ES-I3 (cell line): ENCODE data around the gene RBM11.
A peak's percentile ranks its signal among the peaks of the same experiment; 100 is the strongest.

ENCODE experiments used
- H3K36me3 ChIP-seq: 2 replicates; pipeline ENCODE4 v1.6.1; 2013; ENCODE audit warnings: mild to moderate bottlenecking, low read length, control low read depth, moderate library complexity; ENCODE audit not compliant: insufficient read depth
- H3K4me1 ChIP-seq: 2 replicates; pipeline ENCODE4 v1.6.1; 2013; ENCODE audit warnings: mild to moderate bottlenecking, control low read depth, low read length; ENCODE audit not compliant: insufficient read depth
- H3K9ac ChIP-seq: 2 replicates; pipeline ENCODE4 v1.6.1; 2013; ENCODE audit warnings: low read depth, mild to moderate bottlenecking, low read length, moderate library complexity
- H3K9me3 ChIP-seq: 2 replicates; pipeline ENCODE4 v1.6.1; 2013; ENCODE audit warnings: mild to moderate bottlenecking, low read length, moderate library complexity; ENCODE audit not compliant: control insufficient read depth, insufficient read depth

RBM11 gene

GRCh38 chr21:14245711-14246110 is 29.8 kb downstream of the RBM11 start:
- no peaks in the 10 kb centered on the region for H3K9me3 ChIP-seq
- 0 out of 2 replicates have a peak, but pooled peaks cover 4% of the 10 kb centered on the region for H3K4me1 ChIP-seq
- no peak overlapping the region for H3K9ac ChIP-seq
- no peaks in the 10 kb centered on the region for H3K36me3 ChIP-seq

DNA sequence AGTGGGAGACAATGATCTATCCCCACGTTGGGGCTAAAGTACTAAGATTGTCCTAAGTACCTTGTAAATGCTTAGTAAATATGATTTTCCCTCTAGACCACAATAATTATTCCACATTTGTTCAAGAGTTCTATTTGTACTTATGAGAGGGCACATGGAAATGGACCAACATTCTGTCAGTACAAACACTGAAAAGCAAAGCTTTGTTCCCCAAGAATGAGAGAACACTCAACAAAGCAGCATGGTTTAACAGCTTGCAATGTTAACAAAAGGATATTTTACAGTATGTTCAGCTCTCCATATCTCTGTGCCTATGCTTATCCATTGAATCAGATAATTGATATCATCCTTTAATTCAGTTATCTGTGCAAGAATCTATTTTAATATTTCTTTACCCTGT is 35.4 kb downstream of the RBM11 start:
- Histone ChIP-seq H3K36me3 (no peaks in the 10 kb centered on the region), H3K9me3 (no peaks in the 10 kb centered on the region), H3K4me1 (no peaks in the 10 kb centered on the region), H3K9ac (no peak overlapping the region)

GRCh38 chr21:14259747-14260146 is 43.8 kb downstream of the RBM11 start:
- Histone ChIP-seq H3K9me3 (no peaks in the 10 kb centered on the region), H3K36me3 (no peaks in the 10 kb centered on the region), H3K9ac (no peak overlapping the region), H3K4me1 (no peaks in the 10 kb centered on the region)

DNA sequence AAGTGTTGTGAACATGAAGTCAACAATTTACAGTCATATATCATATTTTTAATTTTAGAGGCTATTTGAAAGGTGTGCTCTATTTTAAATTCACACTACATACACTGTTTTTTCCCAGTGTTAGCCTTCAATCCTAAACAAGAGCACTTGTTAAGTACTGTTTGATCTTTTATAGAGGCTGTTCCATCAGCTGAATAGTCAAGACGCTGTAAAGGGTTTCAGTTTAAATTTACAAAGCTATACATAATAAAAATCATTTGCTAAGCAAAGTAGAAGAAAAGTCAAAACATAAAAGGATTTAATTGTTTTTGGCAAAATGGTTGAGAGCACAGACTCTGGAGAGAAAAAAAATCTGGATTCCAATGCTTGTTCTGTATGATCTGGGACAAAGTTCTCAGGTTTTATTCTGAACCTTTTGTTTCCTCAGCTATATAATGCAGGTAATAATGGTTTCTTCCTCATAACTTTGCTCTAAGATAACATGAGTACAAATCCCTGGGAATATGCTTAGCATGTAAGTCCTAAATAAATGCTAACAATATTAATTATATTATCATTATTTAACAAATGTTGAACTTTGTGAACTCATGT is 44.3 kb downstream of the RBM11 start:
- Histone ChIP-seq H3K36me3 (no peaks in the 10 kb centered on the region), H3K4me1 (no peaks in the 10 kb centered on the region), H3K9ac (no peak overlapping the region), H3K9me3 (no peaks in the 10 kb centered on the region)

- no peaks in the 10 kb centered on the region for H3K9me3 ChIP-seq
- no peaks in the 10 kb centered on the region for H3K4me1 ChIP-seq
- no peak overlapping the region for H3K9ac ChIP-seq
- no peaks in the 10 kb centered on the region for H3K36me3 ChIP-seq
Observed at GRCh38 chr21:14262039-14262438, 46.1 kb downstream of the RBM11 start.

DNA sequence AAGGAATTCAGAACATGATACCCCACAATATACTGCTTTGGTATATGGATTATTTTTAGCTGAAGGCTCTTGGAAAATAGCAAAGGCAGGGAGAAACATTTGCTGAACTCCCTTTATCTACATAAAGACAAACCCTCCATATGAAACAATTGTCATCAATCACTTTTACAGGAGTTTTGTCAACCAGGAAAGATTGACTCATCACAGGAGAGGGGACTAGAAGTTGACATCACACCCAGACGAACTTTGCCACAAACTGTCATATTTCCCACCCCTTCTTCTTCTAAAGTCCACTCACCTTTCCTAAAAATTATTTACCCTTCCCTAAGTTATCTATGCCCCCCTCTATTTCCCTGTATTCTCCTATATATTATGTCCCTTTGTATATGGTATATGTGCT is 47.9 kb downstream of the RBM11 start:
- Histone ChIP-seq H3K9ac (no peak overlapping the region), H3K4me1 (no peaks in the 10 kb centered on the region), H3K36me3 (no peaks in the 10 kb centered on the region), H3K9me3 (no peaks in the 10 kb centered on the region)

GRCh38 chr21:14265023-14265422 is 49.1 kb downstream of the RBM11 start:
- H3K4me1 ChIP-seq, result no peaks in the 10 kb centered on the region
- no peaks in the 10 kb centered on the region for H3K36me3 ChIP-seq
- H3K9ac ChIP-seq, result no peak overlapping the region
- H3K9me3 ChIP-seq, result no peaks in the 10 kb centered on the region

DNA sequence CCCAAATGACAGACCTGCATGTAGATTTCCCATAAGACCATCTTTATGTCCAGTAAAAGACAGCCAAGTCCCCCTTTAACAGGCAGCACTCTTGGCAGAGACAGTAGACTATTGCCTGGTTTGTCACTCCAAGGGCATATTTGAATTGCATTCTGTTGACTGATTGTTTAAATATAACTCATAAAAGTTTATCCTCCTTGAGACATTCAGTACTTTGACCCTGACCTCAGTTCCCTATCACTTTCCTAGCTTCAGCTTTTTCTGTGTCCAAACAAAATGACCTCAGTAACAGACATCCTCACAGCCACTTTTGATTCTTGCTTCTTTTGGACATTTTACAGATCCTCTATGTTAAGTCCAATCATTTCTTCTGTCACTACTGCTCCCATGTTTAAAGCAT is 51.1 kb downstream of the RBM11 start:
- H3K4me1 ChIP-seq, result no peaks in the 10 kb centered on the region
- H3K9me3 ChIP-seq, result no peaks in the 10 kb centered on the region
- no peak overlapping the region for H3K9ac ChIP-seq
- no peaks in the 10 kb centered on the region for H3K36me3 ChIP-seq

GRCh38 chr21:14270631-14271030 is 54.7 kb downstream of the RBM11 start:
- Histone ChIP-seq H3K9me3 (no peaks in the 10 kb centered on the region), H3K36me3 (no peaks in the 10 kb centered on the region), H3K4me1 (no peaks in the 10 kb centered on the region), H3K9ac (no peak overlapping the region)

DNA sequence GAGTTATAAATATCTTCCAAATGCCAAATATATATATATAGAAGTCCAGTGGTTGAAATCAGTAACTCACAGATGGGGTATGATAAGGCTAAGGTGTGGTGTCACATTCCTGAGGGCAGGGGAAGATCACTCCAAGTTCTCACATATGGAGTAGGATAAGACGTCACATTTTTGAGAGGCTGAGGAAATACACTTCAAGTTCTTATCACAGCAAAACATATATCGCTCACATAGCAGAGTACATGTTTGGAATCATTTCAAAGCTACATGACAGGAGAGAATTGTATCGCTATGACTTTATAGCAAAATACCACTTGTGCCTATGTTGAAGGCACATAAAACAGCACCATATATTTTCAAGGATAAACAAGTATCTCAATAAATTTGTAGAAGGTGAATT is 55.1 kb downstream of the RBM11 start:
- Histone ChIP-seq H3K4me1 (no peaks in the 10 kb centered on the region), H3K9ac (no peak overlapping the region), H3K36me3 (no peaks in the 10 kb centered on the region), H3K9me3 (no peaks in the 10 kb centered on the region)

DNA sequence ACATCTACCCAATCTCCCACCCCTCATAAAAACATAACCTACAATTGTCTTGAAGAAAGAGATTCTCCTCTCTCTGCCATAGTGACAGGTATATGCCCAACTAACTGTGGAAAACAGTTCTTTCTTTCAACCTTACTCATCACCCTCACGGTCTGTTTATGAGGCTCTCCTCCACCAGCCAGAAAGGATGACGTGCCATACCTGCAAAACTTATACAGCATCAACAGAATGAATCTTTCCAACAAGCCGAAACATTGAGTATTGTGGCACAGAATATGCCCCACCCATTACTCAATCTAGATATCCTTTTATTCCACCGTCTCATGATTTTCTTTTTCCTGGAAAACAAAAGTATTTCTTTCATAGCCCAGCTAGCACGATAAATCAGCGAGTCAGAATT is 55.7 kb downstream of the RBM11 start:
- Histone ChIP-seq H3K36me3 (no peaks in the 10 kb centered on the region), H3K9me3 (no peaks in the 10 kb centered on the region), H3K4me1 (no peaks in the 10 kb centered on the region), H3K9ac (no peak overlapping the region)

GRCh38 chr21:14273736-14274538 is 58.0 kb downstream of the RBM11 start:
- no peaks in the 10 kb centered on the region for H3K9me3 ChIP-seq
- peak overlapping the region; percentile 22; the same call in 1 of the 2 replicates for H3K9ac ChIP-seq
- H3K4me1 ChIP-seq, result no peaks in the 10 kb centered on the region
- H3K36me3 ChIP-seq, result no peaks in the 10 kb centered on the region

DNA sequence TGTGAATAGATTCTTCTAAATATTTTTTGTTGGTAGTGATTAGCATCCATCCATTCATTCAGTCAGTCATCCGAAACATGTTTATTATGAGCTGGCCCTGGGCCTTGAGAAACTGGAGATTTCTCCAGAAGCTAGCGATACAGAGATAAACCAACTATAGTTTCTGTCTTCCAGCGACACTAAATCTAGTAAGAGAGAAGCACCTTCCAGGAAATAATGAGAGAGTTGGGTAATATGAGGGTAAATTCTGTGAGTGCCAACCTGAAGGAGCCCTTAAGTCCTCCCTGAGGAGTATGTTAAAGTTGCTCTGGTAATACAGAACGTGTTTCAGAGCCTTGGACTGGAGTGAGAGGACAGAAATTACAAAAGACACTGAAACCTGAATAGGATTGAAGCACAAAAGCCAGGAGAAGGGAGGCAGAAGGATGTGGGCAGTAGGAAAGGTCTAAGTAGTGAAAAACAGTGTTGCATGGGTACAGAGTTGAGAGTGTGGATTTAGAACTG is 59.8 kb downstream of the RBM11 start:
- Histone ChIP-seq H3K9ac (no peak overlapping the region), H3K4me1 (no peaks in the 10 kb centered on the region; the same call in 1 of the 2 replicates), H3K9me3 (no peaks in the 10 kb centered on the region), H3K36me3 (no peaks in the 10 kb centered on the region)
